OCI-LY7 (cell line): Measurements from ENCODE around the gene GPX6. TPM values are rescaled to one million over a fixed set of nuclear protein-coding genes. Genes with fewer than 3 reads are reported as not detected.

Experiments used
- BruUV-seq: library from RNA; stranded (reverse); fragments of 400-500 nt; replicated peaks from 2 replicates; lab custom pipeline; 2021; lab: Mats Ljungman, UMichigan
- CTCF ChIA-PET: fragments of 300-600 bp; sonication (Branson Sonifier 250); formaldehyde crosslinking; loops from one replicate; lab custom pipeline; 2022; ENCODE audit warnings: antibody characterized with exemption; ENCODE audit not compliant: unreplicated experiment; lab: Charles Lee
- POLR2A ChIA-PET: fragments of 300-600 bp; sonication (Branson Sonifier 250); formaldehyde crosslinking; loops from one replicate; lab custom pipeline; 2022; ENCODE audit warnings: antibody characterized with exemption; lab: Charles Lee
- DNase-seq: peaks from one replicate; pipeline ENCODE4 v3.0.0-alpha.2; 2015; ENCODE audit warnings: low spot score
- H2AFZ ChIP-seq: fragments of 200-600 bp; sonication (generic), shearing (Covaris generic); 2 replicates; pipeline ENCODE4 v1.6.1; 2014; ENCODE audit warnings: mild to moderate bottlenecking, antibody characterized with exemption, low read length, moderate library complexity
- H3K27ac ChIP-seq: fragments of 200-600 bp; sonication (generic); 2 replicates; pipeline ENCODE4 v1.5.1; 2014; ENCODE audit warnings: mixed run types, low read depth, mild to moderate bottlenecking, moderate library complexity, low read length, inconsistent platforms; ENCODE audit not compliant: poor library complexity, severe bottlenecking
- H3K36me3 ChIP-seq: fragments of 200-600 bp; sonication (generic); 2 replicates; pipeline ENCODE4 v1.6.1; 2014; ENCODE audit warnings: mild to moderate bottlenecking, antibody characterized with exemption, low read length, moderate library complexity, mixed read lengths; ENCODE audit not compliant: insufficient read depth
- H3K4me1 ChIP-seq: fragments of 200-600 bp; sonication (generic); 2 replicates; pipeline ENCODE4 v1.5.1; 2014; ENCODE audit warnings: mild to moderate bottlenecking, low read length; ENCODE audit not compliant: insufficient read depth, poor library complexity, severe bottlenecking
- H3K4me2 ChIP-seq: fragments of 200-600 bp; sonication (generic); 2 replicates; pipeline ENCODE4 v1.6.1; 2014; ENCODE audit warnings: mild to moderate bottlenecking, low read length
- H3K4me3 ChIP-seq: fragments of 200-600 bp; sonication (generic); 2 replicates; pipeline ENCODE4 v1.5.1; 2014; ENCODE audit warnings: mild to moderate bottlenecking, low read depth, low read length; ENCODE audit not compliant: poor library complexity, severe bottlenecking
- H3K79me2 ChIP-seq: fragments of 200-600 bp; sonication (generic); 2 replicates; pipeline ENCODE4 v1.6.1; 2016; ENCODE audit warnings: low read depth, mild to moderate bottlenecking, low read length, moderate library complexity, mixed read lengths; ENCODE audit not compliant: insufficient read depth
- H3K9me2 ChIP-seq: fragments of 200-600 bp; sonication (generic); 2 replicates; pipeline ENCODE4 v1.6.1; 2016; ENCODE audit warnings: mild to moderate bottlenecking, low read length, mixed read lengths; ENCODE audit not compliant: insufficient read depth
- H3K9me3 ChIP-seq: fragments of 200-600 bp; sonication (generic); 2 replicates; pipeline ENCODE4 v1.6.1; 2014; ENCODE audit warnings: mild to moderate bottlenecking, mixed run types, low read length, mixed read lengths
- H4K20me1 ChIP-seq: fragments of 200-600 bp; sonication (generic); 2 replicates; pipeline ENCODE4 v1.6.1; 2014; ENCODE audit warnings: mild to moderate bottlenecking, antibody characterized with exemption, low read length, moderate library complexity, mixed read lengths; ENCODE audit not compliant: insufficient read depth
- CTCF ChIP-seq: fragments of 200-600 bp; sonication (generic); conservative IDR thresholded peaks from 2 replicates; pipeline ENCODE4 v1.5.1; 2014; ENCODE audit warnings: mild to moderate bottlenecking, antibody characterized with exemption, low read length, moderate library complexity, mixed read lengths
- EZH2phosphoT487 ChIP-seq: fragments of 200-600 bp; sonication (generic); IDR thresholded peaks from 2 replicates; pipeline ENCODE4 v1.6.1; 2018; ENCODE audit warnings: low read depth, borderline replicate concordance, mild to moderate bottlenecking, mixed run types, antibody characterized with exemption, low read length, moderate library complexity, mixed read lengths
- intact Hi-C: fragments of 100-400 bp; cut with micrococcal nuclease; formaldehyde crosslinking; loops from one replicate; pipeline ENCODE4 v1.10.0; 2022; ENCODE audit not compliant: unreplicated experiment
- total RNA-seq, 2 experiments: library from RNA; depleted of rRNA in 1 of 2; stranded (reverse); fragments of >200 nt in 1 of 2; shearing (Covaris generic) in 1 of 2; gene quantifications; 2 replicates each; pipeline ENCODE4 v1.2.3, GENCODE V29; 2014 to 2022

GPX6 gene
- total RNA-seq, 2 experiments from 2014 or later = not detected

- intact Hi-C loops = no loop called here
- Histone ChIP-seq H4K20me1 (no peaks in the 10 kb centered on the region), H2AFZ (no peak overlapping the region), H3K27ac (no peak overlapping the region), H3K79me2 (no peaks in the 10 kb centered on the region), H3K4me3 (no peak overlapping the region), H3K4me1 (no peaks in the 10 kb centered on the region), H3K4me2 (no peak overlapping the region), H3K9me3 (no peaks in the 10 kb centered on the region), H3K36me3 (no peaks in the 10 kb centered on the region), H3K9me2 (no peaks in the 10 kb centered on the region)
- ChIA-PET POLR2A (interaction anchor here (0.6 kb wide), 1 partner anchor 560 kb away, joined by 3 read pairs; no protein-coding TSS in a partner anchor), CTCF (no interaction called here)
- no peak for TF ChIP-seq EZH2phosphoT487
- TF ChIP-seq CTCF = no peak
- no peak for DNase-seq
- no TSS peak for BruUV-seq
Measured at GRCh38 chr6:28545955-28546354, 30.4 kb upstream of the GPX6 start.

- H3K79me2 ChIP-seq = no peaks in the 10 kb centered on the region
- no peak overlapping the region for H3K4me3 ChIP-seq
- ChIA-PET CTCF (no interaction called here), POLR2A (no interaction called here)
- no peaks in the 10 kb centered on the region for H4K20me1 ChIP-seq
- no peak overlapping the region for H3K27ac ChIP-seq
- TF ChIP-seq CTCF (no peak), EZH2phosphoT487 (no peak)
- no TSS peak for BruUV-seq
- intact Hi-C loops = no loop called here
- H3K4me2 ChIP-seq = peak overlapping the region; percentile 75; the same call in 1 of the 2 replicates
- peak overlapping the region; percentile 30; the same call in 1 of the 2 replicates for H2AFZ ChIP-seq
- H3K9me2 ChIP-seq = no peaks in the 10 kb centered on the region
- DNase-seq = no peak
- H3K36me3 ChIP-seq = no peaks in the 10 kb centered on the region
- H3K4me1 ChIP-seq = no peaks in the 10 kb centered on the region
- no peaks in the 10 kb centered on the region for H3K9me3 ChIP-seq
Measured at GRCh38 chr6:28543651-28544610, 28.3 kb upstream of the GPX6 start.
